SU-DHL-6 (cell line): ENCODE results near the gene SNCB.

ENCODE experiments used
- CTCF ChIP-seq: fragments of 200-600 bp; sonication (generic); IDR thresholded peaks from one replicate; pipeline ENCODE4 v1.5.1; 2017; ENCODE audit warnings: antibody characterized with exemption, mild to moderate bottlenecking, low read length, moderate library complexity; ENCODE audit not compliant: insufficient read depth, poor library complexity, severe bottlenecking
- EZH2phosphoT487 ChIP-seq: fragments of 200-600 bp; sonication (generic), shearing (Covaris generic); conservative IDR thresholded peaks from 2 replicates; pipeline ENCODE4 v1.6.1; 2018; ENCODE audit warnings: mild to moderate bottlenecking, antibody characterized with exemption, low read length, moderate library complexity, mixed read lengths

- no peak for TF ChIP-seq CTCF
- TF ChIP-seq EZH2phosphoT487: no peak
These were observed 51.0 kb downstream of the SNCB start for GRCh38 chr5:176579323-176579722.
